ENCODE measurements around the gene RRP9. TPM values are rescaled to one million over a fixed set of nuclear protein-coding genes. Genes with fewer than 3 reads are reported as not detected.

RRP9 gene
- total RNA-seq, 2 donors from 2014 or later: 8.0 to 13.2 TPM

DNA sequence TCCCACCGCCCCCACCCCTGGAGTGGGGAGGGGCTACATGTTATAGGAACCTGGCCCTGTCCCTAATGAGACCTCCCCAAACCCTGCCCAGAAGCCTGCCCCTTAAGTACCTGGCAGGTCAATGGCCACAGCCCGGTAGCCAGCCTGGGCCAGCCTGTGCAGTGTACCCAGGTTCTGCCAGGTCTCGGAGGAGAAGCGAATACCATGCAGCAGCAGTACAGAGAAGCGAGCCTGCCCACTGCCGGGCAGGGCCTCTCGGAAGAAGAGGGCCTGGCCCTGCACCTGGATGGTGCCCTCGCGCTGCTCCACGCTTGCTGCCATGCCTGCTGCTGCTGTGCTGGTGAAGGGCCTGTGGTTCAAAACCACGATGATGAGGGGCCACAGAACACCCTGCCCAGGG is 29.6 kb upstream of the RRP9 start:
- Histone ChIP-seq H3K36me3 (replicated peaks in 1 of 2; ENCODE audit: insufficient read depth in 1 of 2, low read depth in 2 of 2) (no peaks in the 10 kb centered on the region), H3K9me3 (no peaks in the 10 kb centered on the region), H3K4me3 (no peak overlapping the region), H3K27ac (peak overlapping the region; percentile 17 to 52 (median 45)), H3K4me1 (peaks cover 81% of the 10 kb centered on the region), H3K27me3 (no peaks in the 10 kb centered on the region)
- intact Hi-C loops (cut with DNase I): no loop called here
- DNase-seq: no peak
- no peak for ATAC-seq
- 79 to 96% methylated on average over 8 to 11 of the region's 11 CpGs for WGBS, 2 donors
- TF ChIP-seq, protein P1, sequence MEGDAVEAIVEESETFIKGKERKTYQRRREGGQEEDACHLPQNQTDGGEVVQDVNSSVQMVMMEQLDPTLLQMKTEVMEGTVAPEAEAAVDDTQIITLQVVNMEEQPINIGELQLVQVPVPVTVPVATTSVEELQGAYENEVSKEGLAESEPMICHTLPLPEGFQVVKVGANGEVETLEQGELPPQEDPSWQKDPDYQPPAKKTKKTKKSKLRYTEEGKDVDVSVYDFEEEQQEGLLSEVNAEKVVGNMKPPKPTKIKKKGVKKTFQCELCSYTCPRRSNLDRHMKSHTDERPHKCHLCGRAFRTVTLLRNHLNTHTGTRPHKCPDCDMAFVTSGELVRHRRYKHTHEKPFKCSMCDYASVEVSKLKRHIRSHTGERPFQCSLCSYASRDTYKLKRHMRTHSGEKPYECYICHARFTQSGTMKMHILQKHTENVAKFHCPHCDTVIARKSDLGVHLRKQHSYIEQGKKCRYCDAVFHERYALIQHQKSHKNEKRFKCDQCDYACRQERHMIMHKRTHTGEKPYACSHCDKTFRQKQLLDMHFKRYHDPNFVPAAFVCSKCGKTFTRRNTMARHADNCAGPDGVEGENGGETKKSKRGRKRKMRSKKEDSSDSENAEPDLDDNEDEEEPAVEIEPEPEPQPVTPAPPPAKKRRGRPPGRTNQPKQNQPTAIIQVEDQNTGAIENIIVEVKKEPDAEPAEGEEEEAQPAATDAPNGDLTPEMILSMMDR (IDR thresholded peaks at IDR 0.05): no peak
- TF ChIP-seq POLR2A (IDR thresholded peaks at IDR 0.05): no peak

DNA sequence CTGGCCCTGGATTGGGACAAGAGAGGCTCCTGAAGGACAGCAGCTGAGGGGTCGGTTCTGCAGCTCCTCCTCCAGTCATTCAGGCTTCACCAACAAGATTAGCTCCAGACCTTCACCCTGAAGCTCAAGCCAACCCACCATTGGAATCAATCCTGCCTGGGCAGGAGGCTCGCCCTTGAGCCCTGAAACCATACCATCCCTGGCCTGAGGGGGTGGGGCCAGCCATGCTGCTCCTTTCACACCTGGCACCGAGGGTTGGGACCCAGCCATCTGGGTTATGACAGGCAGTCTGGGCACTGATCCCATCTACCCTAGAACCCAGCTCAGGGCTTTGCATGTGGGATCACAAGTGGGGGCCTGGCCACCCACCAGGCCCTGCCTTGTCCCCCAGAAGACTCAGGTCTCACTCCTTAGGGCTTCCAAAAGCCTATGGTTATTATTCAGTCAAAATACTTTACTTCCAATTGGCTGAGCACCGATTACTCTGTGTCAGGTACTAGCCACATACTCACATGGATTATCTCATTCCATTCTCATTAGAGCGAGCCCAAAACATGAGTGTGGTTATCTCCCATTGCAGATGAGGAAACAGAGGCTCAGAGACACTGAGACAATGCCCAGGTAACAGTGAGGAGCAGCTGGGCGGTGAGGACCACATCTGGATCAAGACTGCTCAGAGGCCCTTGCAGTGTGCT is 29.0 kb upstream of the RRP9 start:
- TF ChIP-seq, protein P1 (IDR thresholded peaks at IDR 0.05): peak in 2 of 7 experiments; percentile 0 to 18
- TF ChIP-seq POLR2A (IDR thresholded peaks at IDR 0.05): no peak
- WGBS, 2 donors: 30 to 33% methylated on average over 3 to 6 of the region's 6 CpGs
- DNase-seq: peak; percentile 76 to 92 (median 86)
- Histone ChIP-seq H3K27ac (peak overlapping the region; percentile 25 to 52 (median 45)), H3K4me3 (no peak overlapping the region), H3K36me3 (replicated peaks in 1 of 2; ENCODE audit: insufficient read depth in 1 of 2, low read depth in 2 of 2) (no peaks in the 10 kb centered on the region), H3K4me1 (peaks cover 80% of the 10 kb centered on the region), H3K27me3 (no peaks in the 10 kb centered on the region), H3K9me3 (no peaks in the 10 kb centered on the region)
- ATAC-seq: no peak
- intact Hi-C loops (cut with DNase I): no loop called here

DNA sequence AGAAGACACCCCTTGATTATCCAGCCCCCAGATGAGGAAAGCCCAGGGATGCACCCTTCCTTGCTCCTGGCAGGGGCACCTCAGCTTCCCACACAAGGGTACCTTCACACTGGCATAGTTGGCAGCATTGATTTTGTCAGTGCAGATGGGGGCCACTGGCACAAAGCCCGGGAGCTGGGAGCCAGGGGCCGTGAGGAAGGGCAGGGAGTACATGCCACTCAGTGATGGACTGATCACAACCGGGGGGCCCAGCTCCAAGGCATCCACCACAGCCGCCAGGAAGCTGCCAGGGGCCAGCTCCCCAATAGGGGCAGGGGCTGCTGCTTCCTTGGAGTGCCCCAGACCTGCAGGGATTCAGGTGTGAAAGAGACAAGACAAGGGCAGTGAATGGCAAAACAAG is 28.1 kb upstream of the RRP9 start:
- Histone ChIP-seq H3K4me1 (peaks cover 81% of the 10 kb centered on the region), H3K36me3 (replicated peaks in 1 of 2; ENCODE audit: insufficient read depth in 1 of 2, low read depth in 2 of 2) (no peaks in the 10 kb centered on the region), H3K9me3 (no peaks in the 10 kb centered on the region), H3K27ac (peak overlapping the region in 3 of 4 donors; percentile 25 to 52 (median 46)), H3K27me3 (no peaks in the 10 kb centered on the region), H3K4me3 (no peak overlapping the region)
- intact Hi-C loops (cut with DNase I): no loop called here
- TF ChIP-seq POLR2A (IDR thresholded peaks at IDR 0.05): no peak
- TF ChIP-seq, protein P1 (IDR thresholded peaks at IDR 0.05): no peak
- WGBS, 2 donors: 62% methylated on average over 4 of the region's 4 CpGs; no CpG with 5 or more reads in 1 of the 2 donors
- no peak for ATAC-seq
- no peak for DNase-seq

DNA sequence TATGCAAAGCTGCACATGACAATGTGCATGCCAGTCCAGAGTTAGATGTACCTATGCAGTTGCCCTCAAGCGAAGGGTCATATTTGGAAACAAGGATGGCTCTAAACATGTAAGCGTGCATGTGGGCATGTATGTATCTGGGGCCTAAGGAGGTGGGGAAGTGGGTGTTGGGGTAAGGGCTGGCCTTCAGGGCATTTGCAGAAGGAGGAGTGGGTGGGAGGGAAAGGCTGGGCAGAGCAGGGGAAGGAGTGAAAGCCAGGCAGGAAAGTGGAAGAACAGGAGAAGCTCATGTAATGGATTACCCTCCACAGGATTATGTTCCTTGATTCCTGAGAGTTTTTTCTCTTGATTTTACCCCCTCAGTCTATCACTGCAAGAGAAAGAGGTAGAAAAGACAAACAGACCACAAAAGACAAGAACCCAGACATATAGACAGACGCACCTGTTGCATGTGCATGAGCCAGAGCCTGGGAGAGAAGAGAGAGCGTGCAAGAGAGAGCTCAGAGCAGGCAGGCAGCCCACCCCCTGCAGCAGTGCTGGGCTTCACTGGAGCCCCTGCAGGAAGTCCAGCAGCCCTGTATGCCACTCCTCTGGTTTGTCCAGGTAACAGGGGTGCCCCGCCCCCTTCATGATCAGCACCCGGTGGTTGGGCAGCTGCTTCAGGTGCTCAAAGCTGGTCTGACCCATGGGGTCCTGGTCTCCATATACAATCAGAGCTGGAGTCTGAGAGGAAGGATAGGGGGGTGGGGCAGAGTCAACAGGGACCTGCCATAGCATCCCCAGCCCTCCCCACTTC is 27.4 kb upstream of the RRP9 start:
- ATAC-seq: no peak
- Histone ChIP-seq H3K27ac (peak overlapping the region in 3 of 4 donors; percentile 77 to 91 (median 83)), H3K9me3 (no peaks in the 10 kb centered on the region), H3K36me3 (replicated peaks in 1 of 2; ENCODE audit: insufficient read depth in 1 of 2, low read depth in 2 of 2) (no peaks in the 10 kb centered on the region), H3K27me3 (no peaks in the 10 kb centered on the region), H3K4me1 (peaks cover 73% of the 10 kb centered on the region), H3K4me3 (no peak overlapping the region)
- intact Hi-C loops (cut with DNase I): no loop called here
- 86 to 96% methylated on average over 5 to 6 of the region's 6 CpGs for WGBS, 2 donors
- DNase-seq: no peak
- no peak for TF ChIP-seq POLR2A (IDR thresholded peaks at IDR 0.05)
- TF ChIP-seq, protein P1 (IDR thresholded peaks at IDR 0.05): no peak
